GM13977 (cell line): ENCODE data around the gene TIMELESS.

Source experiments
- DNase-seq: peaks from one replicate; pipeline ENCODE4 v3.0.0; 2012; ENCODE audit warnings: low spot score
- CTCF ChIP-seq: IDR thresholded peaks from 2 replicates; pipeline ENCODE4 v1.5.1; 2012; ENCODE audit warnings: mild to moderate bottlenecking, control low read depth; ENCODE audit not compliant: insufficient read depth; ENCODE audit errors: extremely low read depth, missing control alignments
- in situ Hi-C: fragments of 300-500 bp; cut with MboI; formaldehyde crosslinking; loops from one replicate; pipeline ENCODE4 v1.12.0; 2022; ENCODE audit warnings: low sequenced_read_pairs, low pct_unique_long_range_greater_than_20kb, mixed read lengths, inconsistent platforms; ENCODE audit not compliant: unreplicated experiment

Gene TIMELESS

GRCh38 chr12:56488041-56488955 lies 39.1 kb upstream of the TIMELESS start, which contains the start of gene GLS2:
Gene GLS2 (minus strand): TSS chr12:56488161. CDS start chr12:56488118, 43 bp downstream.
- in situ Hi-C loops: no loop called here
- no peak for TF ChIP-seq CTCF
- peak; percentile 94 for DNase-seq

- in situ Hi-C loops: no loop called here
- TF ChIP-seq CTCF: no peak
- peak; percentile 37 for DNase-seq
Observed at GRCh38 chr12:56487448-56488040, 38.3 kb upstream of the TIMELESS start.

GRCh38 chr12:56486694-56487093 lies 37.5 kb upstream of the TIMELESS start:
- in situ Hi-C loops: no loop called here
- DNase-seq: no peak
- TF ChIP-seq CTCF: no peak

GRCh38 chr12:56484566-56484965 lies 35.3 kb upstream of the TIMELESS start:
- in situ Hi-C loops: no loop called here
- TF ChIP-seq CTCF: no peak
- no peak for DNase-seq

- TF ChIP-seq CTCF: no peak
- no peak for DNase-seq
- in situ Hi-C loops: no loop called here
Observed at GRCh38 chr12:56479625-56480024, 30.4 kb upstream of the TIMELESS start.

GRCh38 chr12:56477521-56478225 lies 28.4 kb upstream of the TIMELESS start:
- DNase-seq: no peak
- in situ Hi-C loops: no loop called here
- TF ChIP-seq CTCF: no peak
